Effector memory CD8-positive, alpha-beta T cell (primary cell): ENCODE measurements around the gene LARGE1.

ENCODE experiments used
- ATAC-seq: fragments of 150-1000 bp; cut with Tn5 transposase; replicated peaks from 2 replicates; pipeline ENCODE4 v1.10.0; 2021; ENCODE audit warnings: mild to moderate bottlenecking, moderate library complexity
- DNase-seq, 3 experiments: peaks; one replicate each; pipeline ENCODE4 v3.0.0; 2021
- H3K27ac Mint-ChIP-seq, 2 donors: one replicate each; pipeline ENCODE4 v1.8.0; 2022; ENCODE audit warnings: mild to moderate bottlenecking in 2 of 2, mixed read lengths in 2 of 2, moderate library complexity in 2 of 2
- H3K27me3 Mint-ChIP-seq, 2 donors: one replicate each; pipeline ENCODE4 v1.8.0; 2022; ENCODE audit warnings: mixed read lengths in 2 of 2
- H3K36me3 Mint-ChIP-seq: one replicate; pipeline ENCODE4 v1.8.0; 2022; ENCODE audit warnings: mild to moderate bottlenecking, moderate library complexity, mixed read lengths; ENCODE audit not compliant: insufficient read depth
- H3K4me1 Mint-ChIP-seq, 2 donors: one replicate each; pipeline ENCODE4 v1.8.0; 2022; ENCODE audit warnings: low read depth in 2 of 2, mixed read lengths in 2 of 2
- H3K4me3 Mint-ChIP-seq, 2 donors: one replicate each; pipeline ENCODE4 v1.8.0; 2022; ENCODE audit warnings: mild to moderate bottlenecking in 2 of 2, mixed read lengths in 2 of 2, moderate library complexity in 2 of 2
- H3K9me3 Mint-ChIP-seq, 2 donors: one replicate each; pipeline ENCODE4 v1.8.0; 2022; ENCODE audit warnings: mixed read lengths in 2 of 2

LARGE1 gene

DNA sequence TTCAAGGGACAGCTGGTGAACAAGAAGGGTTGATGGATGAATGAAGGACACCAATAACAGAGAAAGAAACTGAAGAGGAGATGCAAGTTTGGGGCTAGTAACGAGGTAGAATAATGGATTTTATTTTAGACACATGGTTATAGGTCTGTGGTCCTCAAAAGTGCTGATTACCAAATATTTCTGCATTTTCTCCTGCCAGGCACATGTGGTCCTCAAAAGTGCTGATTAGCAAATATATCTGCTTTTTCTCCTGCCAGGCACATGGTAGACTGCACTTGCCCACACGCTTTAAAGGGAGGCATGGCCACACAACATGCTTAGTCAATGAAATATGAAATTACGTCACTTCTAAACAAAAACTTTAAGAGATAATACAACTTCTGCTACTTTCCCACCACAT lies 489.0 kb downstream of the LARGE1 start:
- Mint-ChIP-seq H3K27ac (no peak overlapping the region), H3K4me1 (no peaks in the 10 kb centered on the region), H3K36me3 (peaks cover 3% of the 10 kb centered on the region), H3K9me3 (peaks cover 0 to 3% of the 10 kb centered on the region in 2 donors), H3K27me3 (no peaks in the 10 kb centered on the region), H3K4me3 (no peak overlapping the region)
- ATAC-seq (no peak), DNase-seq (no peak)

DNA sequence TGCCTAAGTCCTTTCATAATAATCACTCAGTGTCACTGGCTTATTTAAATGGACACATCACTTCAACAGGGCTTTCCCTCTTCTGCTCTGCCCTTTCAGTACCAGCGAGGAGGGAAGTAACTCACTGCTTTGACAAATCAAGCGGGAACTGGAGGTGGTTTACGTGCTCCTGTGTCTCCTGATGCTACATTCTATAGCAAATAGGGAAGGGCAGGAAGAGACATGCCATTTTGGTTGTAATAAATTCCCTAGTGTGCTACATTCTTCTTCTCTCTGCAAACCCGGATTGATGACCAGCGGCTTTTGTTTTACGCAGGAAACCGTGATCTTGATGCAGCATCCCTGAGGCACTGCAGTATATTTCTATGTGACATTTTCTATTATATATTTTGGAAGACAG lies 491.0 kb downstream of the LARGE1 start:
- H3K4me3 Mint-ChIP-seq: no peak overlapping the region
- ATAC-seq (no peak), DNase-seq (no peak)
- H3K9me3 Mint-ChIP-seq: peaks cover 0 to 3% of the 10 kb centered on the region in 2 donors
- peaks cover 3% of the 10 kb centered on the region for H3K36me3 Mint-ChIP-seq
- no peaks in the 10 kb centered on the region for H3K4me1 Mint-ChIP-seq
- no peaks in the 10 kb centered on the region for H3K27me3 Mint-ChIP-seq
- no peak overlapping the region for H3K27ac Mint-ChIP-seq

DNA sequence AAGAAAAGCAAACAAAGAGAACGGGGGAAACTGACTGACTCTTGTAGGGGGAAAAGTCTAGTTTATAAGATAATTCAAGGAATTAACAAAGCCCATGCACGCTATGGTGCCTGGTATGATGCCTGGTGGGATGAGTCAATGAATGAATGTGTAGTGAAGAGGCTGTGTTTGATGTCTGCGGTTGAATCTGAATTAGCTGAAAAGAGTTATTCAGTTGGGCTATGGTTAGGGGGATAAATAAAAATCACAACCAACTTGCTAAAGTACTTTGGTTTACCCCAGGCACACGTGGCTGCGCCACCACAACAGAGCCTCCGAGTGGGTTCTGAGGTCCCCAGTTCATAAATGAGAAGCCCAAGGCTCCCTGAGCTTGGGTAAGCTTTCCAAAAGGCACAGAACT lies 492.8 kb downstream of the LARGE1 start:
- ATAC-seq (no peak), DNase-seq (no peak)
- Mint-ChIP-seq H3K4me3 (no peak overlapping the region), H3K27ac (no peak overlapping the region), H3K9me3 (peaks cover 0 to 3% of the 10 kb centered on the region in 2 donors), H3K36me3 (peaks cover 3% of the 10 kb centered on the region), H3K4me1 (no peaks in the 10 kb centered on the region), H3K27me3 (no peaks in the 10 kb centered on the region)

DNA sequence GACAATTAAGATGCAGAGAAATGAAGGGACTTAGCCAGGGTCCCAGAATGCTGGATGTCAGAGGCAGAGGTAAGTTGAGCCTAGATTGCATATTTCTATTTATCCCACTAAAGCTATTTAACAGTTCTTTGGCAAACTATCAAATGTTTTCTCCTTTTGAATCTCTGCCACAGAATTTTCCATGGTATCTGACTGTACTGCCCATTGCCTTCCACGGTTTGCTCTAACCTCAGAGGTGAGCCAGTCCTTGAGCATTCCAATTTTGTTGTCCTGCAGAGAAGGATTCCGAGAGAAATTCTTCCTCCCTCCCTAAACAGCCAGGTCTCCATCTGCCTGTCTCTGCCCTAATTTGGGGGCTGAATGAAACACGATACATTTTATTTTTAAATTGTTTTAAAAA lies 493.8 kb downstream of the LARGE1 start:
- H3K9me3 Mint-ChIP-seq: peaks cover 0 to 3% of the 10 kb centered on the region in 2 donors
- H3K27me3 Mint-ChIP-seq: no peaks in the 10 kb centered on the region
- no peak for DNase-seq
- no peaks in the 10 kb centered on the region for H3K4me1 Mint-ChIP-seq
- no peak overlapping the region for H3K27ac Mint-ChIP-seq
- H3K36me3 Mint-ChIP-seq: peaks cover 3% of the 10 kb centered on the region
- ATAC-seq: no peak
- no peak overlapping the region for H3K4me3 Mint-ChIP-seq

DNA sequence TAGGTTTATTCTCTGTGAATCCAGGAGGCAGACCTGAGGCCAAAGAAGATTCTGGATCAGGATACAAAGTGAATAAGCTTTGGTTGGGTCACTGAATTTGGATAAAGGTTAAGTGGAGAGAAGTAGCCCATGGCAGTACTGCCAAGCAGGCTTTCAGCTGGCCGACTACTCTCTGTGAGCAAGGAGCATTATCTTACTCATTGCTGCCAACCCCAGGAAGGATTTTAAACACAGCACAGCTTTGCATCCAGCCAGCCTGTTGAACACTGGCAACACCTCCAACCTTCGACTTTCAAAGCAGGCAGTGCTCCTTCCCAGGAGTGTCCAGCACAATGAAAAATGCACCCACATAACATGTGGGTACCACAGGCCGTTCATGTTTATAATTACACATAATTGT lies 498.4 kb downstream of the LARGE1 start:
- DNase-seq (no peak), ATAC-seq (no peak)
- H3K4me3 Mint-ChIP-seq: no peak overlapping the region
- no peaks in the 10 kb centered on the region for H3K4me1 Mint-ChIP-seq
- peaks cover 9 to 12% of the 10 kb centered on the region in 2 donors for H3K9me3 Mint-ChIP-seq
- H3K27ac Mint-ChIP-seq: no peak overlapping the region
- no peaks in the 10 kb centered on the region for H3K27me3 Mint-ChIP-seq
- H3K36me3 Mint-ChIP-seq: peaks cover 2% of the 10 kb centered on the region

DNA sequence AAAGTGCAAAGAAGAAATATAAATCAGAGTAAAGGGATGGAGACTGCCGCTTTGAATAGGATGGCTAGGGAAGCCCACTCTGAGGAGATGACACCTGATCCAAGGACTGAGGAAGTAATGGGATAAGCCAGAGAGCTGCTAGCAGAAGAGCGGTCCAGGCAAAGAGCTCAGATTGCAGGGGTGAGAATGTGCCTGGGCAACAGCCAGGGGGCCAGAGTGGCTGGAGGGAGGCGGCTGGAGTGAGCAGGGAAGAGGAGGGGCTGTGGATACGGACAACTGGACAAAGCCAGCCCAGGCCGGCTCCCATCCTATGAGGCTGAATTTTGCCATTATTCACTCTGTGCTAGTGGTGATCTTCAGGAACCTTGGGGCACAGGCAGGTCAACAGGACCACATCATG lies 501.8 kb downstream of the LARGE1 start:
- Mint-ChIP-seq H3K4me1 (no peaks in the 10 kb centered on the region), H3K4me3 (no peak overlapping the region), H3K36me3 (peaks cover 2% of the 10 kb centered on the region), H3K27ac (no peak overlapping the region), H3K9me3 (peaks cover 9 to 18% of the 10 kb centered on the region in 2 donors), H3K27me3 (no peaks in the 10 kb centered on the region)
- ATAC-seq: no peak
- DNase-seq: no peak

DNA sequence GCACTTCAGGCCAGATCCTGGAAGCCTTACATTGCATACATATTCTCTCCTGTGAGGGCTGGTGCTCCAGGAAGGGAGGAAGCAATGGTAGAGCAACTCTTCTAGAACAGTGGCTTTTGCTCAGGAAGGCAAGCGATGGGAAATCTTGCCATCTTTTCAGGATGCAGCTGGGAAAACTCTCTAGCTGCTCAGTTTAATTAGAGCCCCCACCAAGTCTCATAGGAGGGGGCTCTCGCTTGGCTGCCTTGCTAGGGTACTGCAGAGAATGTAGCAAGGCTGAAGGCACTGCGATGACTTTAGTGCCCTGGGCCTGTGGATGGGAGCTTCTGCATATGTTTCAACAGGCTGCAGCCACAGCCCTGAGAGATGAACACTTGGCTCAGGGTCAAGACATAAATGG lies 504.9 kb downstream of the LARGE1 start:
- DNase-seq (no peak), ATAC-seq (no peak)
- Mint-ChIP-seq H3K4me1 (no peaks in the 10 kb centered on the region), H3K4me3 (no peak overlapping the region), H3K9me3 (peaks cover 10 to 18% of the 10 kb centered on the region in 2 donors), H3K27me3 (no peaks in the 10 kb centered on the region), H3K27ac (no peak overlapping the region), H3K36me3 (no peaks in the 10 kb centered on the region)

DNA sequence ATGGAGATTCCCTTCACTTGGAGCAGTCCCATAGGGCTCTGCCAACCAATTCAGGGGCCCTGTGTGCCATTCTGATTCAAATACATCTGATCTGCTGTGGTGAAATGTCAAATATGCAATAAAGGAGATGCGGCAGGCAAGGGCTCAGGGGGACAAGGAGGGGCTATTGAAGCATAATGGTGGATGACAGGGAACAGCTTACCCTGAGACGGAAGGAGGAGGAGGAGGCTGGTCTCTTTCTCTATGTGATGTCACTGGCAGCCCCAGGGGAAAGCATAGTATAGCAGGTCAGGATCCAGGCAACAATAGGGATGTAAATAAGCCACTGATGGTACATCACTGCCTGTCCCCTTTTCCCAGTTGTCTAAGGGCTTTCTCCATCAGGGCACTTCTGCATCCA lies 511.2 kb downstream of the LARGE1 start:
- Mint-ChIP-seq H3K27me3 (no peaks in the 10 kb centered on the region), H3K4me3 (no peak overlapping the region), H3K36me3 (no peaks in the 10 kb centered on the region), H3K27ac (no peak overlapping the region), H3K4me1 (no peaks in the 10 kb centered on the region), H3K9me3 (peaks cover 0 to 5% of the 10 kb centered on the region in 2 donors)
- ATAC-seq: no peak
- no peak for DNase-seq

DNA sequence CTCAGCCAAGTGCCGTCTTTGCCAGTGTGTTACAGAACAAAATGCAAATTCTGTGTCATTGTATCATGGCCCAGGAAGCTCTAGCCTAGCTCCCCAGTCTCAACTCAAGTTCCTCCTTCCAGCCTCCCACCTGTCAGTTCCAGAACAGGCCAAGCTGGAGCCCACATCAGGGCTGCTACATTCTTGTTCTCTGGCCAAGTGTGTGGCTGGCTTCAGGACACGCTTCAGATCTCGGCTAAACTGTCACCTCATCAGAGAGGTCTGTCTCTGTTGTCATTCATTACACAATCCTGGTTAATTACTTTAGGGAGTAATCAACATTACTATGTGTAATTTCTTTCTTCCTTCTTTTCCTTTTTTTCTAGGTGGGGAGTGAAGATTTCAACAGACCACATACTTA lies 515.1 kb downstream of the LARGE1 start:
- Mint-ChIP-seq H3K36me3 (no peaks in the 10 kb centered on the region), H3K9me3 (peaks cover 0 to 7% of the 10 kb centered on the region in 2 donors), H3K27me3 (no peaks in the 10 kb centered on the region), H3K27ac (no peak overlapping the region), H3K4me3 (no peak overlapping the region), H3K4me1 (no peaks in the 10 kb centered on the region)
- ATAC-seq (no peak), DNase-seq (no peak)

DNA sequence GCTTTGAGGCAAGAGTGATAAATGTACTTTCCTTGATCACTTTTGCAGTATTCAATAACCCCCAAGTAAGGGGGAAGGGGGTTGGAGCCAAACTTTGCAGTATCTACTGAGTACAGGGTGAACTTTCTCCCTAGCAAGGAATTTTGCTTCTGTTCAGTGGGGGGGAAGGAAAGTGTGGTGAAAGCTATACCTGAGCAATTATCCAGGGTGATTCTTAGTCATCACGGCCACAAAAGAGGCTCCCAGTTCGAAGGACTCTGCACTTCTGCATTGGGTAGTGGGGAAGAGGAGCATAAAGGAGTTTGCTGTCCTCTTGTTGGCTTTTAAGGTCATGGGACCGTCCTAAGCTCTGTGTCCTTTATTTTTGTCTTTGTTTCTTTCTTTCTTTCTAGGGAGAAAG lies 515.6 kb downstream of the LARGE1 start:
- Mint-ChIP-seq H3K9me3 (peaks cover 0 to 5% of the 10 kb centered on the region in 2 donors), H3K27me3 (no peaks in the 10 kb centered on the region), H3K4me1 (no peaks in the 10 kb centered on the region), H3K27ac (no peak overlapping the region), H3K4me3 (no peak overlapping the region), H3K36me3 (no peaks in the 10 kb centered on the region)
- ATAC-seq (no peak), DNase-seq (no peak)

DNA sequence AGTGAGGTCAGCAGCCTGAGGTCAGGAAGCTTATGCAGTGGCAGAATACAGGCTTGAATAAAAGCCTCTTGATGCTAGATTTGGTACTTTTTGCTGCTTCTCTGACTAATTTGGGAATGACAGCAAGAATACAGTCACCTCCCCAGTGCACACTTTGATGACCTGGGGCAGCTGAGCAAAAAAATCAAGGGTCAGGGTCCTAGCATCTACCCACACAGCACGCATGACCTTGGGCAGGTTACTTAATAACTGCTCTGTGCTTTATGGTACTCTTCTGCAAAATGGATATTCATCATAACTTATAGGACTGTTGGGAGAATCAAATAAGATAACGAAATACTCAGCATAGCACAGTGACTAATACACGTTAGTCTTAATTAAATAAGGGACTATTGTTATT lies 518.0 kb downstream of the LARGE1 start:
- peaks cover 5 to 7% of the 10 kb centered on the region in 2 donors for H3K9me3 Mint-ChIP-seq
- no peaks in the 10 kb centered on the region for H3K36me3 Mint-ChIP-seq
- no peak for DNase-seq
- no peak overlapping the region for H3K4me3 Mint-ChIP-seq
- ATAC-seq: no peak
- no peak overlapping the region for H3K27ac Mint-ChIP-seq
- H3K27me3 Mint-ChIP-seq: no peaks in the 10 kb centered on the region
- no peaks in the 10 kb centered on the region for H3K4me1 Mint-ChIP-seq

DNA sequence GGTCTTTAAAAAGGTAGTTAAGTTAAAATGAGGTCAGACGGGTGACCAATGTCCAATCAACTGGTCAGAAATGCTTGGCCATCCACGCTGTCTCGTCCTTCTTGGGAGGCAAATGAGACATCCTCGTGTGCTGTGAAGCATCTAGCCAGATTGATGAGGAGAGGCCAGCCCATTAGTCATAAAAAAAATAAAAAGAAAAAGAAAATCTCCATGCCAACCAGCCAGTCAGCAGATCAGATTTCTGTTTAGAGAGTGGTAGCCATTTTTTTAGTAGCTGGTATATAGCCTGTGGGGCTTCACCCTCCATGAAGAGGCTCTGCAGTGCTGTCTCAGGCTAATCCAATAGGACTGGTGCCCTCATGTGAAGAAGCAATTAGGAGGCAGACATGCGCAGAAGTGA lies 519.0 kb downstream of the LARGE1 start:
- Mint-ChIP-seq H3K27ac (no peak overlapping the region), H3K4me1 (no peaks in the 10 kb centered on the region), H3K36me3 (no peaks in the 10 kb centered on the region), H3K27me3 (no peaks in the 10 kb centered on the region), H3K4me3 (no peak overlapping the region), H3K9me3 (peaks cover 4 to 7% of the 10 kb centered on the region in 2 donors)
- DNase-seq (no peak), ATAC-seq (no peak)

DNA sequence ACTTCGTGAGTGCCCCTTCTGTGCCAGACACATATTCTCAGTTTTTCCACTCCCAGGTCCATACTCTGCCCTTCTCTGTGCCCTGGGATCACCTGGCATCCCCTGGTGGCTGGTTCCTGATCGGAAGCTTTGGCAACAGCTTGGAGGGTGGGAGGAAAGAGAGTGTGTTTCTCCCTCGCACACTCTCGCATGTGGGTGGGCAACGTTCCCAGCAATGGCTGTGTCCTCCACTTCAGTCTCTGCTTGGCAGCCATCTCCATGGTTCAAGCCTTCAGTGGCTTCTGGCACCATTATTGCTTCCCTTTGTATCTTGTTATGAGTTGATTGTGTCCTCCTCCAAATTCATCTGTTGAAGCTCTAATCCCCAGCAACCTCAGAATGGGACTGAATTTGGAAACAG lies 519.4 kb downstream of the LARGE1 start:
- Mint-ChIP-seq H3K4me1 (no peaks in the 10 kb centered on the region), H3K27me3 (no peaks in the 10 kb centered on the region), H3K36me3 (no peaks in the 10 kb centered on the region), H3K4me3 (no peak overlapping the region), H3K9me3 (peaks cover 4 to 7% of the 10 kb centered on the region in 2 donors), H3K27ac (no peak overlapping the region)
- no peak for DNase-seq
- no peak for ATAC-seq

DNA sequence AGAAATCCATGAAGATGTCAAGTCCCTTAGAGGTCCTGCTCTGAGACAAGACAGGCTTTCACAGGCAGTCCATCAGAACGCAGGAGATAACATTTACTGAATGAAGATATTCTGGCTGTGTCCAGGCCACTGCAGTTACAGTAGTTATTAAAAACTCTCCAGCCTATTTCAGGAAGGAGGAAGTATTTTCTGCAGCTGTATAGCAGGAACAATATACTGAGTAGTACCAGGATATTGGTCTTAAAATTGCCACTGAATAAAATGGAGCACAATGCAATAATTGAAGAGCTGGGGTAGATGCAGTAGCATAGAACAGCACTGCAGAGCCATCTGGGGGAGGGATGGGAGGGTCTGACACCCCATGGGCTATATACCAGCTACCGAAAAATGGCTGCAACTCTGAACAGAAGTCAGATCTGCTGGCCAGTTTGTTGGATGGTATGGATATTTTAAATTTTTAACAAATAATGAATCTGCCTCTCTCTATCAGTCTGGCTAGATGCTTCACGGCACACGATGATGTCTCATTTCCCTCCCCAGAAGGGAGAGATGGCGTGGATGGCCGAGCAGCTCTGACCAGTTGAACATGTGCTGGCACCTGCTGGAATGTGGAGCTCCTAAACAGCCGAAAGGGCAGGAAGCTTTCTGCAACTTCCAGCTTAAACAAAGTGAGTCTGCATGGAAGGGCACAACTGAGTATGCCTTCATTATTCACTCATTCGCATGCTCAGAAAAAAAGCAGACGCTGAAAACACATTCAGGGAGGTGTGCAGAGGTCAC lies 520.0 kb downstream of the LARGE1 start:
- DNase-seq: no peak
- H3K9me3 Mint-ChIP-seq: peaks cover 4 to 7% of the 10 kb centered on the region in 2 donors
- H3K4me3 Mint-ChIP-seq: no peak overlapping the region

More for the DNA sequence above, 520.0 kb downstream of the LARGE1 start:
- no peaks in the 10 kb centered on the region for H3K27me3 Mint-ChIP-seq
- no peak for ATAC-seq
- no peaks in the 10 kb centered on the region for H3K36me3 Mint-ChIP-seq
- H3K27ac Mint-ChIP-seq: no peak overlapping the region
- no peaks in the 10 kb centered on the region for H3K4me1 Mint-ChIP-seq
